NCI-H526 treated with DMSO at 0.1 percent for 48 hours (cell line): ENCODE measurements around the gene HCK.

ENCODE experiments used
- DNase-seq: peaks from one replicate; lab custom pipeline; 2025; lab: John Stamatoyannopoulos, UW

HCK gene

DNA sequence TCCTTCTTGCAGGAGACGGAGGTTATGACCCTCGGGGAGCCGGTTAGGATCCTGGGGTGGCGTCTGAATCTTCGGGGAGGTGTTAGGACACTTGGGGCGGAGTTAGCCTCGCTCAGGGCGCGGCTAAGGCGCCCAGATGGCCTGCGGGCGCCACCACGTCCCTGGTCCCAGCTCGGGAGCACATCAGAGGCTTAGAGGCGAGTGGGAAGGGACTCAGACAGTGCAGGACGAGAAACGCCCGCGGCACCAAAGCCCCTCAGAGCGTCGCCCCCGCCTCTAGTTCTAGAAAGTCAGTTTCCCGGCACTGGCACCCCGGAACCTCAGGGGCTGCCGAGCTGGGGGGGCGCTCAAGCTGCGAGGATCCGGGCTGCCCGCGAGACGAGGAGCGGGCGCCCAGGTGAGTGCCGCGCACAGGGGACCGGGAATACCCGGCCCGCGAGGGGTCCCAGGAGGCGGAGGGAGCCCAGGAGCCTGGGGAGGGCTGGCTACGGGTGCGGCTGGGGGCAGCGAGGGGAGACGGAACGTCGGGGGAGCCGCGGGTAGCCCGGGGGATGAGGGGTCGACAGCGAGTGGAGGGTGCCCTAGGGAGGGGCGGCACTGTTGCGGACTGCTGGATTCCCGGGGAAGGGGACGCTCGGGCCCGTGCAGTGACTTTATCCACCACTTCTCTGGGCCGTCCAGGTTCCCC lies at the start of gene HCK:
HCK (plus strand) TSS at position 153 of the 688 bp plus-strand sequence.
- no peak for DNase-seq

DNA sequence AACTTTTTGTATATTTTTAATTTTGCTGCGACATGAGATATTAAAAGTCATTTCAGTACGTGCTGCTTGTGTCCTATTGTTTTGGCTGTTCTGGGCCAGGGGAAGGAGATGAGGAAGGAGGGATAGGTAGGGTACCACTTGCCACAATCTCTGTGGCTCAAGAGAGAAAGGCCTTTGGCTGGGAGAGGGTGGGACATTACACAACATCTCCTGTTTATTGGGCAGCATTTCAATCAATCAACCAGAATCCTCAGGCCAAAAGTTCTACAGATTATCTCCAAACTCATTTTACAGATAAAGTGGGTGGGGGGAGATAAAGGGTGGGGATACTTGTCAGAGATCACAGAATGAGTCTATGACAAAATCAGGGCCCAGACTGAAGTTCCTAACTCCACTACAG lies 48.7 kb upstream of the HCK start:
- no peak for DNase-seq

DNA sequence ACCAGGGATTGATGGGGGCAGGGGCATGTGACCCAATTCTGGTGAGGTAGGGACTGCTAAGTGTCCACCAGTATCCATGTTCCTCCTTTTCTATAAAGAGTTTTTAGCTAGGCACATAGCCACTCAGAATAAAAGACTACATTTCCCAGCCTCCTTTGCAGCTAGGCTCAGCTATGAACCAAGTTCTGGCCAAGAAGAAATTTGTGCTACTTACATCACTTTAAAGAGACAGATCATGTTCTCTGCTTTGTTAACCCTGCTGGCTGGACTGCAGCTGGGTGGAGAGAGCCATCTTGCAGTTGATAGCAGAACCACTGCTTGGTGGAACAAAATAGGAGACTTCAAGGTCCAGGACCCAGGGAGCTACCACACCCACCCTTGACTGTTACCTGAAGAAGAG lies 47.1 kb upstream of the HCK start:
- DNase-seq, result no peak

DNA sequence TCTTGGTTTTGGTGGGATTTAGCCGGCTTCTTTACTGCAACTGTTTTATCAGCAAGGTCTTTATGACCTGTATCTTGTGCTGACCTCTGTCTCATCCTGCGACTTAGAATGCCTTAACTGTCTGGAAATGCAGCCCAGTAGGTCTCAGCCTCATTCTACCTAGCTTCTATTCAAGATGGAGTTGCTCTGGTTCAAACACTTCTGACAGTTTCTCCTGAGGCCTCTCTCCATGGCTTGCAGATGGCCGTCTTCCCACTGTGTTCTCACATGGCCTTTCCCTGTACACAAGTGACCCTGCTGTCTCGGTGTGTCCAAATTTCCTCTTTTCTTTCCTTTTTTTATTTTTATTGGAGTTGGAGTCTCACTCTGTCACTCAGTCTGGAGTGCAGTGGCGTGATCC lies 46.0 kb upstream of the HCK start:
- no peak for DNase-seq

DNA sequence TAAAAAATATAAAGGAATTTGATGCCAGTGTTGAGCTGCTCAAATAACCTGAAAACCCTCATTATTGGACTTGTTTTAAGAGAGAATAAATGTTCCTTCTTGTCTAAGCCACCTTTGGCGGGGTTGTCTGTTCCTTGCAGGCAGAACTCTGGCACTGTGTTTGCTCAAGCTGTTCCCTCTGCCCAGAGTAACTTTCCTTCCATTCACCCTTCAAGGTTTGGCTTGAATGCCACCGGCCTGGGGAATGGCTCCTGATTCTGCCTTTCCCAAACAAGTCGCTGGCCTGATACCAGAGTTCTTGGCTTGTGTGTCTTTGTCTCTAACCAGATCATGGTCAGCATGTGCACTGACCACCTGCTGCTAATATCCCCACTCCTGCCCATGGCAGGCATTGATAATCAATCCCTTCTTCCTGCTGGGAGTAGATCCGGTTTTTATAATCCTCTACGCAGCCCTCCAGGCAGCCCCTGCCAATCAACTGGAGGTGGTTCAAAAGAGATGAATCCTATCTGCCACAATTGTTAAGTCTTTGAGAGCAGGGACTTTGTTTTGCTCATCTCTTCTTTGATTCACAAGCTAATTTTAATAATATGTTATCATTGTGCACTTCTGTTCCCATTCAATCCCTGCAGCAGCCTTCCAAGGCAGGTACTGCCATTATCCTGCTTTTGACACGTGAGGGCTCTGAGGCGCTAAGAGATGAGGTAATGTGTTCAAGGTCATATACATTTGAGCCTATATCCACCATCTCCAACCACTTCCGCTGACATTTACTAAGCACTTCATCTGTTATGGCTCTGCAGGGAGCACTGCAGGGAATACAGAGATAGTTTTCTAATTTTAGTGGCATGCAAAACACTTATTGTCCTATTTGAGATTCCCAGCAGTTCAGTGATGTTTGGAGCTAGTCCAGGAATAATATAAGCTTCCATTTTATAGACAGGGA lies 44.9 kb upstream of the HCK start:
- no peak for DNase-seq

DNA sequence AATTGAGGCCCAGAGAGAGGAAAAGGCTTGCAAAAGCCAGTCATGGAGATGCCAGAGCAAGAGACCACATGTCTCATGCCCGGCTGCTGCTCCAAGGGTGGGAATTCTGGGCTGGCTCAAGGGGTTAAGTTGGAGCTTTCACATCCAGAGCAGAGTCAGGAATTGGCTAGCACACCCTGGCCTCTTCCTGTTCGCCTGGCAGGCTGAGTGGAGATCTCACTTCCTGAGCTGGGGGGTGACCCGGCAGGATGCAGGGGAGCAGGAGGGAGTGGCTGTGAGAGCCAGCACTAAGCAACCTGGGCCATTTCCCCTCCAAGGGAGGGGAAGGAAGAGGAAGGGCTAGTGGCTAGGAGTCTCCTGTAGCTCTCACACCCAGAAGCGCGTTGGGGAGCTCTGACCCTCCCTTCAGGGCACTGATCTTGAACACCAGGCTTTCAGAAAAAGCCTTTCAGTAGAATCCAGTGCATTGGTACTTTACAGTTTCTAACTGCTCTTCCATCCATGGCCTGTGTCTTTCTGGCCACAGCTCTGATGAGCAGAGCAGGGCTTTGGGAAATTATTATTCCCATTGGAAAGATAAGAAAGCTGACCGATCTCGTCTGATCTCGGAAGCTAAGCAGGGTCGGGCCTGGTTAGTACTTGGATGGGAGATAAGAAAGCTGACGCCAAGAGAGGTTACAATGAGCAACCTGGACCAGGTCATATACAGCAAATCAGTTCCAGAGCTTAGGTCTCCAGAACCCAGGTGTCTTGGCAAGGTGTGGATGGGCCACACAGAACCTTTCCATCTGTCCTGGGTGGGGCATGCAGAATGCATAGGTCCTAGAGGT lies 44.0 kb upstream of the HCK start:
- no peak for DNase-seq

DNA sequence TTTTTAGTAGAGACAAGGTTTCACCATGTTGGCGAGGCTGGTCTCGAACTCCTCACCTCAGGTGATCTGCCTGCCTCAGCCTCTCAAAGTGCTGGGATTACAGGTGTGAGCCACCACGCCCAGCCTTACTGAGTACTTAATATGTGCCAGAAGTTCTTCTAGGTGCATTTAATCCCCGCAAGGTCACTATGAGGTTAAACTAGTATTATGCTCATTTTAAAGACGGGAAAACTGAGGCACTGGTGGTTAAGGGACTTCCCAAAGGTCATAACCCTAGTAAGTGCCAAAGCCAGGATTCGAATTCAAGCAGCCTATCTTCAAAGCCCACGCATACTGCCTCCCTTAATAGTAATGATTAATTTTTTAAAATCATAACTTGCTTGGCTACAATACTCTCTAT lies 42.5 kb upstream of the HCK start:
- no peak for DNase-seq

DNA sequence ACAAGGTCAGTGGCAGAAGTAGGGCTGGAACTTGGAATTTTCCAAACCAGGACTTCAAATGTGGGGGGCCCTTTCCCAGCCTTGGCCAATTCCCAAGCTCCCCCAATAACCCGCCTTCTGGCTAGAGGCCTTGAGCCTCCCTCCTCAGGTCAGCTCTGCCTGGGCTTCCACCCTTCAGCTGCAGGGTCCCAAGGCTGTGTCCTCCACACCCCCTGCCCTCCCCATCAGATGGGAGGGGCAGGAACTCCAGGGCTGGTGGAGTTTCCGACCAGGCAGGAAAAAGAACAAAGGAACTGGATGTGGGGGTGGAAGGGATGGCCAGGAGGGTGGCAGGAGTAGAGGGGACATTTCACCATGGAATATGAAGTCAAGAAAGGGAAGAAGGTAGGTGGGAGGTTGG lies 41.9 kb upstream of the HCK start, which contains the start of gene CCM2L:
CCM2L (plus strand) TSS at position 338 of the 400 bp plus-strand sequence; CDS start at position 355, 17 bp downstream.
- no peak for DNase-seq

DNA sequence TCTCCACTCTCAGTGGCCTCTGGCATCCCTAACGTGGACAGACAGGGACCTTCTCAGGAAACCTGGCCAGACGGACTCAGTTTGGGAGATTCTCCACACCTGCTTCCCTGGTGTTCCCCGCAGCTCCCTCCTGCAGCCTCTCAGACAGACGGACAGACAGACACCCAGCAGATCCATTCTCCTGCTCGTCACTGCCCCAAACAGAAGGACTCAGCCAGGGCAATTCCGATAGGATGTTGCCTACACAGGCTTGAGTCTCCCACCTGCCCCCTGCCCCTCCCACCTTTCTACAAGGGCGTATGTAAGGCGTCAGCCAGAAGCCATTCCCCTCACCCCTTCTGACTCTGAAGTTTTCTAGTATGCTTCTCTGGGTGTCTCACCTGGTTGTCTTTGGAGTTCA lies 41.4 kb upstream of the HCK start:
- DNase-seq, result no peak

DNA sequence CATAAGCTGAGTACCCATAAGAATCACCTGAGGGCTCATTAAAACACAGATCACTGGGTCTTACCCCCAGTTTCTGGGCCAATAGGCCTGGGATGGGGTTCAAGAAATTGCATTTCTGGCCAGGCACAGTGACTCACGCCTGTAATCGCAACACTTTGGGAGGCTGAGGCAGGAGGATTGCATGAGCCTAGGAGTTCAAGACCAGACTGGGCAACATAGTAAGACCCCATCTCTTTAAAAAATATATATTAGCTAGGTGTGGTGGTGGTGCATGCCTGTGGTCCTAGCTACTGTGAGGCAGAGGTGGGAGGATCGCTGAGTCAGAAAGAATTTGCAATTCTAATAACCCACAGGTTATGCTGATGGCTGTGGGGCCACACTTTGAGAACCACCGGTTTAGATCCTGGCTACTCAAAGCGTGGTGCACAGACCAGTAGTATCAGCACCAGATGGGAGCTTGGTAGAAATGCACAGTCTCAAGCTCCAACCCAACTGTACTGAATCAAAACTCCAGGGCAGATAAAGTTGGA lies 39.8 kb upstream of the HCK start:
- DNase-seq, result peak; percentile 44

DNA sequence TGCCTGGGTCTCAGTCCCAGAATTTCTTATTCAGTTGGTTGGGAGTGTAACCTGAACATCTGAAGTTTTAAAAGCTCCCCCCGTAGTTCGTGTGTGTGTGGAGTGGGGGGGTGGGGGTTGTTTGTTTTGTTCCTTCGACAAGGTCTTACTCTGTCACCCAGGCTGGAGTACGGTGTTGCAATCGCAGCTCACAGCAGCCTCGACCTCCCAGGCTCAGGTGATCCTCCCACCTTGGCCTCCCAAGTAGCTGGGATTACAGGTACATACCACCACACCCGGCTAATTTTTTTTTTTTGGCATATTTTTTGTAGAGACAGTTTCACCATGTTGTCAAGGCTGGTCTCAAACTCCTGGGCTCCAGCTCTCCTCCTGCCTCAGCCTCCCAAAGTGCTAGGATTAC lies 38.7 kb upstream of the HCK start:
- no peak for DNase-seq

DNA sequence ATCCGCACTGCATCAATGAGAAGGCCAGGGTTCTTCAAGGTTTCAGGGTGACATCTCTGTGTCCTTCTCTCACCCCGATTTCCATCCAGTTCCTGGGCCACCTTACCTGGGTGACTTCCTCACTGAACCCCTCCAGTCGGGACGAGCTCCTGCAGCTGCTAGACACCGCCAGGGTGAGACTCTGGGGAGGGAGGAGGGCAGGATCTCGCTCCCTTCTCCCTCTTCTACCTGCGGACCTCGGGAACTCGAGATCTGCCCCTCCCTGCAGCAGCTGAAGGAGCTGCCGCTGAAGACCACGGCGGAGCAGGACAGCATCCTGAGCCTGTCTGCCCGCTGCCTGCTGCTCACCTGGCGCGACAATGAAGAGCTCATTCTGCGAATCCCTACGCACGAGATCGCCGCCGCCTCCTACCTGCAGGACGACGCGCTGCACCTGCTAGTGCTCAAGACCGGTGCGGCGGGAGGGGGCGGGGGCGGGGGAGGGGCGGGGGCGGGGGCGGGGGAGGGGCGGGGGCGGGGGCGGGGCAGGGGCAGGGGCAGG lies 34.3 kb upstream of the HCK start:
- DNase-seq, result peak; percentile 94

DNA sequence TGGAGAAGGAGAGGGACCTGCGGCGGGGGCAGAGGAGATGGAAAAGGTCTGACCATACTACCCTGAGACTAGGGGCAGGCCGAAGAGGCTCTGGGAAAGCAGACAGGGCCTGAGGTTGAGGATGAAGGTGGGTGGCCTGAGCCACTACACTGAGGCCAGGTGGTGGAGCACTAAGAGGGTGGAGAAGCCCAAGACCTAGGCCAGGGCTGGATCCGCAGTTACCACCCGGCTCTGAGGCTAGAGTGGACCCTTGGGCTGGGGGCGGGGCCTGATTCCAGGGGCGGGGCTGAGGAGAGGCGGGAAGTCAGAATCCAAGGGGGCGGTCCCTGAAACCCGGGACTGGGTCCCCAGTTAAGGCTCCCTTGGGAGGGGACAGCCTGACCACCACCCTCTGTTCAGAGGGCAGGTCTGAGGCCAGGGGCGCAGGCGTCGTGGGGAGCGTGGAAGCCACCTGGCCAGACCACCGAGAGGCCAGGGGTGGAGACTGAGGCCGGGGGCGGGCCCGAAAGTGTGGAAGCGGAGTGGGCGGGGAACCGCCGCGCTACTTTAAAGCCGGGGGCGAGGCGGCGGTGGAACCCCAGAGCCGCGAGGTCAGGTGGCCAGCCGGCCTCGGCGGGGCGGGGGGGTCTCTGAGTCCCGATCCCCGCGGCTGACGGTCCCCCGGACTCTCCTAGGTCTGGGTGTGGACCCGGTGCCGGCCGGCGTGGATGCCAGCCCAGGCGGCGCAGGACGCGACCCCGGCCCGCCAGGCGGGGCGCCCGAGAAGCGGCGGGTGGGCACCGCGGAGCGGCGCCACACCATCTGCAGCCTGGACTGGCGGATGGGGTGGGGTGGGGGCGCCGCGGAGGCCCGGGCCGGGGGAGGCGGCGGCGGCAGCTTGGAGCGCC lies 33.5 kb upstream of the HCK start:
- peak; percentile 93 for DNase-seq

DNA sequence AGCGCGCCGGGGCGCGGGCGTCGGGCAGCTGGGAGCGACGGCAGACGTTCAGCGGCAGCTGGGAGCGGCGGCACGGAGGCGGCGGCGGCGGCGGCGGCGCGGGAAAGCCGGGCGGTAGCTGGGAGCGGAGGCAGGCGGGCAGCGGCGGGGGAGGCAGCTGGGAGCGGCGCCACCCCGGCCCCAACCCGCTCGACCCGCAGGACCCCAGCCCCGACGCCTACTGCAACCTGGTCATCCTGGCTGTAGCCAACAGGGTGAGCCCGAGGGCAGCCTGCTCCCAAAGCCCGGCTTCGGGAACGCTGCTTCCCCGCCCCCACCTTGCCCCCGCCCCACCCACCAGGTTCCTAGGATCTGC lies 32.9 kb upstream of the HCK start:
- DNase-seq, result no peak

DNA sequence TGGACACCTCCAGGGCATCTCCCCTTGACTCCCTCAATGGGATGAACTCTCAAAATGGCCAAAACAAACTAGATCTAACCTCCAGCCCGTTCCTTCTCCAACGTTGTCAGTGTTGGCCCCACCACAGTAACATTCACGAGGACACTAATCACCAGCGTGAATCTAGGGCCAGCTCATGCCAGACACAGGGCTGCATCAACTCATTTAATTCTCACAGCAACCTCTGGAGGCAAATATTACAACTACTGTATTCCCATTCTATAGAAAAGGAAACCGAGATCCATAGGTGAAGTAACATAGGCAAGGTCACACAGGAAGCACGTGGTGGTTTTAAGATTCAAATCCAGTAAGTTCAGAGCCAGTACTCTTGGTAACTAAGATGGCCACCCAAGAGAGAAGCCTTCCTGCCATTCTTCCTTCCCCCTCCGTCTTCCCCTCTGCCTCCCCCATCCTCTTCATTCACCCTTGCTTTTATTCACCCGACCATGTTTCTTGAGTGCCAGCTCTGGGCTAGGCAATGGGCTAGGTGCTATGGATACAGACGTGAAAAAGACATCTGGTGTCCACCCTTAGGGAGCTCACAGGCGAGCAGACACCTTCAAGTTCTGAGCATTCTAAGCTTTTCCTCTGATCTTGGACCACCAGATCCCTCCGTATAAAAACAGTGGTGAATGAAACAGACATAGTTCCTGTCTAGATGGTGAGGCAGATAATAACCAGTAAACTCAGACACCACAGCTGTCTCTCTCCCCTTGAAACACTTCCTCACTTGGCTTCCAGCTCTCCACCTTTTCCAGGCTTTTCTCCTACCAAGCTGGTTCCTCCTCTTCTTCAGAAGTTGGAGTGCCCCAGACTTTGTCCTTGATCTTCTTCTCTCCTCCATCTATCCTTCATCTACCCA lies 32.2 kb upstream of the HCK start:
- no peak for DNase-seq

DNA sequence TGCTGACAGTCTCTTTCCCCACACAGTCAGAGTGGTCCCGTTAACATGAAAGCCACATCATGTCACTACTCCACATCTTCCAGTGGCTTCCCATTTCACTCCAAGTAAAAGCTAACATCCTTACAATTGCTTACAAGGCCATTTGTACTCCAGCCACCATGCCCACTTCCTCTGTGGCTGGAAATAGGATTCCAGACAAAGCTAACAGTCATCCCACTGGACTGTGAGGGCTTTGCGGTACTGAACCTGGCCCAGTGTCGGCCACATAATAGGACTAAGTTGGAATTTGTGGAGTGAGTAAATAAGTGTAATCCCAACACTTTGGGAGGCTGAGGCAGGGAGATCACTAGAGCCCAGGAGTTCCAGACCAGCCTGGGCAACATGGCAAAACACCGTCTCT lies 31.0 kb upstream of the HCK start:
- no peak for DNase-seq

DNA sequence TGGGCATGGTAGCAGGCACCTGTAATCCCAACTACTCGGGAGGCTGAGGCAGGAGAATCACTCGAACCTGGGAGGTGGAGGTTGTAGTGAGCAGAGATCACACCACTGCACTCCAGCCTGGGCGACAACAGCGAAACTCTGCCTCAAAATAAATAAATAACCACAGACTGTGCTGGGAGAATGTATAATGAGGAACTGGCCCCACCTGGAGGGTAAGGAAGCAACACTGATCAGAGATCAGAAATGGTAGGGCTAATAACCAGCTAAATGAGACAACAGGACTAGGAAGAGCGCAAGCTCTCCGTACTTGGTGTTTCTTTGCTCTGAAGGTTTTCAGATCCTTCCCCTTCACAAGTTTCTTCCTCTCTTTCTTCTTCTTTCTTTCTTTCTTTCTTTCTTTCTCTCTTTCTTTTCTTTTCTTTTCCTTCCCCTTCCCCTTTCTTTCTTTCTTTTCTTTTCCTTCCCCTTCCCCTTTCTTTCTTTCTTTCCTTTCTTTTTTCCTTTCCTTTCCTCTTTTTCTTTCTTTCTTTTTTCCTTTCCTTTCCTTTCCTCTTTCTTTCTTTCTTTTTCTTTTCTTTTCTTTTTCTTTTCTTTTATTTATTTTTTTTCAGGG lies 27.3 kb upstream of the HCK start:
- DNase-seq, result no peak

DNA sequence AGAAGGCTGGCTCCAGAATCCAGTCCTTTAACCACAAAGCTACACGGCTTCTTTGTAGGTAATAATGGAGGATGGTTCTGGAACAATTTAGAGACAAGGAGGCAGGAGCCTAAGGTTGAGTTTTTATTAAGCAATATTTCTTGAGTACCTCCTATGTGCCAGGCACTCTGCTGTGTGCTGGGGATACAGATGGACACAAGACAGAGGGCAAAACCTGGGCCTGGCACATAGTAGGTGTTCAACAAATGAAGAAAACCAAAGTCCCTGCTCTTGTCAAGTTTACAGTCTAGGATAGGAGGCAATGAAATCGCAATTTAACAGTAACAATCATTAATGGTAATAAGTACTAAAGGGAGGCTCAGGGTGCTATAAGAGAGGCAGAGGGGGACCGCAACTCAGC lies 24.4 kb upstream of the HCK start:
- no peak for DNase-seq

DNA sequence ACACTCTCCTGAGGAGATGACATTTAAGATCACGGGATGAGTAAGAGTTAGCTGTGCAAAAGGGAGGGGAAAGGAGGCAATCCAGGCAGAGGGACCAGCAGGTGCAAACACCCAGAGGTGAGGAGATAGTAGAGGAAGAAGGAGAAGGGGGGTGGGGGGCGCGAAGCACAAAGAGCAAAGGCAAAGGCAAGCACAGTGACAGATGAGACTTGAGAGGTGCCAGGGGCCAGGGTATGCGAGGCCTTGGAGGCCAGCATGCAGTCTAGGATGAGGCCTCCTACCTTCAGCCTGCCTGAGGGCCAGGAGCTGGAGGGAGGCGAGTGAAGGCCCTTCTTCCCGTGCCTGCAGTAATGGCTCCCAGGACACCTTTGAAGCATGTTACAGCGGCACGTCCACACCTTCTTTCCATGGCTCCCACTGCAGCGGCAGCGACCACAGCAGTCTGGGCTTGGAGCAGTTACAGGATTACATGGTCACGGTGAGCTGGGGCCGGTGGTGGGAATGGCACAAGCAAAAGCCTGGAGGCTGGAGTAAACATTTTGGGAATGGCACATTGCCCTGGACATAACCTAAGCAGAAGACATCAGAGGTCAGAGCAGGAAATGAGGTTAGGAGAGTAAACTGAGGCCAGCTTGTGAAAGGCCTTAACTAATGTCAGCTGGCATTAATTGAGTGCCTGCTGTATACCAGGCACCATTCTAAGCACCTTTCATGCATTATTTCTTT lies 23.2 kb upstream of the HCK start:
- DNase-seq, result peak; percentile 61
